ENCODE measurements around the gene PACS1. TPM values are rescaled to one million over a fixed set of nuclear protein-coding genes. Genes with fewer than 3 reads are reported as not detected.

PACS1 gene
- total and polyA plus RNA-seq, 2 donors (not counting 1 experiment from before 2014, with no cell fraction given), result 131 to 303 TPM

DNA sequence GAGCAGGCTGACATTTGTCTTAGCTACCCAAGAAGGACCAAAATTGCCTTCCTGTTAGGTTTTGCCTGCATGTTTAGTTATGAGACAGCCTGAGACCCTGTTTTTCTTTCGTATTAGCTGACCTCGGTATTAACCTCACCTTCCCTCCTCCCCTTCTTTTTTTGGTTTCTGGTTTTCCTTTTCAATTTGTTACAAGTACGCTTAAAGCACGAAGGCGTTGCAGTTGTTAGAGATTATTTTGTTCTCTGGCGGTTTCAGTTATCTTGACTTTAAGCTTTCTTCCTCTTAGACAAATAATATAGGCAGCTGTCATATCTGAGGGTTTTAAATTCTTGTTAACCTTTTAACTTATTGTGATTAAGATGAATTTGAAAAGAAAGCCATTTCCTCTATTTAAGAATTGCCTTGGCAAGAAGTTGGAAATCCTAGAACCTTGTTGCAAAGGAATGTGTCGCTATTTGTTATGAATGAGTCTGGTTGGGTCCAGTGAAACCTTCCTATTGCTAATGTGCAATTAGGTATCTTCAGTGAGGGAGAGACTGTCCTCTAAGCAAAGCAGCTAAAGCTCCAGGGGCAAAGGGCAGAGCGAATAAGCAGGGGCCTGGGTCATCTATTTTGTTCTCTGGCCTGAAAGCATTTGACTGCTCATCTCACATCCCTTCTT, 45.7 kb downstream of the PACS1 start:
- peak overlapping the region in 4 of 5 experiments; percentile 7 to 59 (median 28) for H3K4me3 ChIP-seq (ENCODE audit: control extremely low read depth in 1 of 5, extremely low read depth in 1 of 5, insufficient read depth in 1 of 5, low read depth in 2 of 5, low read length in 4 of 5)
- Mint-ChIP-seq H3K4me1 (peaks cover 84% of the 10 kb centered on the region), H3K4me3 (peak overlapping the region; percentile 74), H3K27me3 (no peaks in the 10 kb centered on the region), H3K27ac (peak overlapping the region; percentile 81), H3K9me3 (ENCODE audit: insufficient read depth) (no peaks in the 10 kb centered on the region)
- DNase-seq (peak; percentile 58), ATAC-seq (ENCODE audit: low read depth) (peak; percentile 34)
- peak overlapping the region; percentile 9 for H2AFZ ChIP-seq (ENCODE audit: insufficient read depth, low read depth, low read length, poor library complexity, severe bottlenecking)
- H3K4me2 ChIP-seq (replicated peaks; ENCODE audit: low read depth, low read length, poor library complexity, severe bottlenecking), result peak overlapping the region; percentile 61
- H3K9ac ChIP-seq (ENCODE audit: low read length), result peak overlapping the region; percentile 38
- H3K4me1 ChIP-seq (ENCODE audit: control insufficient read depth in 2 of 2, insufficient read depth in 2 of 2, low read length in 2 of 2), result peaks cover 80 to 88% of the 10 kb centered on the region in 2 donors
- intact Hi-C loops (cut with micrococcal nuclease), result loop anchor here (1.0 kb wide), 1 partner anchor 11 kb away; no protein-coding TSS in a partner anchor
- CTCF ChIA-PET, result interaction anchor here (1.2 to 4.0 kb wide), 7 partner anchors 10 to 48 kb away, joined by 5 to 26 read pairs (median 12); partner anchors contain the start of gene PACS1
- H3K79me2 ChIP-seq (ENCODE audit: control insufficient read depth, insufficient read depth, low read length), result peaks cover 97% of the 10 kb centered on the region
- H4K20me1 ChIP-seq (ENCODE audit: control insufficient read depth, insufficient read depth, low read length, poor library complexity, severe bottlenecking), result peaks cover 16% of the 10 kb centered on the region
- H3K9me3 ChIP-seq (ENCODE audit: control extremely low read depth in 1 of 3, control insufficient read depth in 2 of 3, insufficient read depth in 1 of 3, low read length in 2 of 3), result no peaks in the 10 kb centered on the region
- H3K36me3 ChIP-seq (replicated peaks in 1 of 2; ENCODE audit: control extremely low read depth in 1 of 2, control insufficient read depth in 1 of 2, extremely low read depth in 1 of 2, insufficient read depth in 2 of 2, low read length in 1 of 2), result peaks cover 0 to 6% of the 10 kb centered on the region in 2 experiments
- TF ChIP-seq EZH2 (IDR thresholded peaks at IDR 0.05; ENCODE audit: borderline replicate concordance, insufficient read depth, low read depth, low read length, poor library complexity, severe bottlenecking), result no peak
- TF ChIP-seq CTCF (IDR thresholded peaks at IDR 0.05), result no peak
- peak overlapping the region; percentile 39 to 75 for H3K27ac ChIP-seq (ENCODE audit: low read length in 2 of 2)
- 16% methylated on average over 2 of the region's 8 CpGs for WGBS (ENCODE audit: insufficient coverage)
- no peaks in the 10 kb centered on the region for H3K27me3 ChIP-seq (replicated peaks in 1 of 4; ENCODE audit: control extremely low read depth in 1 of 4, control insufficient read depth in 3 of 4, insufficient read depth in 4 of 4, low read length in 3 of 4)
- POLR2A ChIA-PET, result interaction anchor here (0.7 to 2.5 kb wide), 10 partner anchors 11 to 63 kb away, joined by 3 to 11 read pairs (median 4); no protein-coding TSS in a partner anchor
